ENCODE data around the gene ACACA.

DNA sequence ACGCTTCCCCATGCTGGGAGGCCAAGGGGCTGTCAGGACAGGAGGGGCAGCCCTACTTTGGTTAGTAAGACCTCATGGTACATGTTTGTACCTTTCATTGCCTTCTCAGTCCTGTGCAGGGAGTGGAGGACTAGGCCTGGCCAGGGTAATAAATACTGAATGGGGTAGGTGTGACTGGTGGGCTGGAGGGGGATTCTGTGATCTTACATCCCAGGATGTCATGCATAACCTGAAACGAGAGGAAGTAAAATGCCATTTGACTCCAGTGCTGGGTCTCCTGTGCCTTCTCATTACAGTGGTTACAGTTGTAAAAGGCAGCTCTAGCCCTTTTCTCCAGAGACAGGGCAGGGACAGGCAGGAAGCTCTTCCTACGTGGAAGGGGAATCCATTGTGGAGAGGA is 319.7 kb downstream of the ACACA start:
- TF ChIP-seq, protein P1, sequence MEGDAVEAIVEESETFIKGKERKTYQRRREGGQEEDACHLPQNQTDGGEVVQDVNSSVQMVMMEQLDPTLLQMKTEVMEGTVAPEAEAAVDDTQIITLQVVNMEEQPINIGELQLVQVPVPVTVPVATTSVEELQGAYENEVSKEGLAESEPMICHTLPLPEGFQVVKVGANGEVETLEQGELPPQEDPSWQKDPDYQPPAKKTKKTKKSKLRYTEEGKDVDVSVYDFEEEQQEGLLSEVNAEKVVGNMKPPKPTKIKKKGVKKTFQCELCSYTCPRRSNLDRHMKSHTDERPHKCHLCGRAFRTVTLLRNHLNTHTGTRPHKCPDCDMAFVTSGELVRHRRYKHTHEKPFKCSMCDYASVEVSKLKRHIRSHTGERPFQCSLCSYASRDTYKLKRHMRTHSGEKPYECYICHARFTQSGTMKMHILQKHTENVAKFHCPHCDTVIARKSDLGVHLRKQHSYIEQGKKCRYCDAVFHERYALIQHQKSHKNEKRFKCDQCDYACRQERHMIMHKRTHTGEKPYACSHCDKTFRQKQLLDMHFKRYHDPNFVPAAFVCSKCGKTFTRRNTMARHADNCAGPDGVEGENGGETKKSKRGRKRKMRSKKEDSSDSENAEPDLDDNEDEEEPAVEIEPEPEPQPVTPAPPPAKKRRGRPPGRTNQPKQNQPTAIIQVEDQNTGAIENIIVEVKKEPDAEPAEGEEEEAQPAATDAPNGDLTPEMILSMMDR (IDR thresholded peaks at IDR 0.05; ENCODE audit: extremely low read depth in 1 of 2, insufficient read depth in 1 of 2, low read depth in 1 of 2, low read length in 2 of 2): no peak
- TF ChIP-seq POLR2A (IDR thresholded peaks at IDR 0.05; ENCODE audit: low read depth, low read length) (no peak), POLR2AphosphoS5 (IDR thresholded peaks at IDR 0.05; ENCODE audit: insufficient read depth, low read depth, low read length) (no peak), EZH2 (IDR thresholded peaks at IDR 0.05; ENCODE audit: borderline replicate concordance, low read depth, low read length, severe bottlenecking) (no peak), JUN (IDR thresholded peaks at IDR 0.05; ENCODE audit: borderline replicate concordance, insufficient read depth, insufficient read length, low read depth) (no peak), MYC (IDR thresholded peaks at IDR 0.05; ENCODE audit: low read depth, low read length) (no peak), GATA2 (IDR thresholded peaks at IDR 0.05; ENCODE audit: insufficient read depth, insufficient read length, low read depth, low read length) (no peak), FOS (IDR thresholded peaks at IDR 0.05; ENCODE audit: borderline replicate concordance, insufficient read depth, low read length) (no peak)
- TF ChIP-seq, protein P2, sequence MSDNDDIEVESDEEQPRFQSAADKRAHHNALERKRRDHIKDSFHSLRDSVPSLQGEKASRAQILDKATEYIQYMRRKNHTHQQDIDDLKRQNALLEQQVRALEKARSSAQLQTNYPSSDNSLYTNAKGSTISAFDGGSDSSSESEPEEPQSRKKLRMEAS (IDR thresholded peaks at IDR 0.05; ENCODE audit: insufficient read depth, insufficient read length): no peak

All from endothelial cell of umbilical vein (primary cell).